GM13977 (cell line): Measurements from ENCODE around the gene RECK.
"Not testable (repeated sequence)": the region's sequence is repeated elsewhere in the genome, so short reads cannot be mapped to it uniquely, and the experiment has no call there.

Experiments
- DNase-seq: peaks from one replicate; pipeline ENCODE4 v3.0.0; 2012; ENCODE audit warnings: low spot score
- CTCF ChIP-seq: IDR thresholded peaks from 2 replicates; pipeline ENCODE4 v1.5.1; 2012; ENCODE audit warnings: mild to moderate bottlenecking, control low read depth; ENCODE audit not compliant: insufficient read depth; ENCODE audit errors: extremely low read depth, missing control alignments
- in situ Hi-C: fragments of 300-500 bp; cut with MboI; formaldehyde crosslinking; loops from one replicate; pipeline ENCODE4 v1.12.0; 2022; ENCODE audit warnings: low sequenced_read_pairs, low pct_unique_long_range_greater_than_20kb, mixed read lengths, inconsistent platforms; ENCODE audit not compliant: unreplicated experiment

The RECK gene

GRCh38 chr9:36125062-36125855 is 88.5 kb downstream of the RECK start:
- DNase-seq: no peak
- no peak for TF ChIP-seq CTCF
- in situ Hi-C loops: no loop called here

GRCh38 chr9:36126016-36126730 is 89.5 kb downstream of the RECK start:
- in situ Hi-C loops: no loop called here
- TF ChIP-seq CTCF: no peak
- DNase-seq: no peak

- in situ Hi-C loops: no loop called here
- no peak for DNase-seq
- no peak for TF ChIP-seq CTCF
These were observed 91.0 kb downstream of the RECK start for GRCh38 chr9:36127652-36128244.

- no peak for DNase-seq
- TF ChIP-seq CTCF: no peak
- in situ Hi-C loops: no loop called here
These were observed 91.6 kb downstream of the RECK start for GRCh38 chr9:36128349-36128748.

GRCh38 chr9:36129139-36129538 is 92.4 kb downstream of the RECK start:
- no peak for TF ChIP-seq CTCF
- in situ Hi-C loops: no loop called here
- no peak for DNase-seq

- in situ Hi-C loops, DNase-seq: not testable (repeated sequence)
These were observed 95.0 kb downstream of the RECK start for GRCh38 chr9:36131666-36132065.

GRCh38 chr9:36132086-36132485 is 95.4 kb downstream of the RECK start:
- in situ Hi-C loops: no loop called here
- DNase-seq: no peak
- TF ChIP-seq CTCF: no peak
